ENCODE data around the gene ASCC2.

GRCh38 chr22:29795663-29796062 lies 42.4 kb downstream of the ASCC2 start:
- TF ChIP-seq, protein P1, sequence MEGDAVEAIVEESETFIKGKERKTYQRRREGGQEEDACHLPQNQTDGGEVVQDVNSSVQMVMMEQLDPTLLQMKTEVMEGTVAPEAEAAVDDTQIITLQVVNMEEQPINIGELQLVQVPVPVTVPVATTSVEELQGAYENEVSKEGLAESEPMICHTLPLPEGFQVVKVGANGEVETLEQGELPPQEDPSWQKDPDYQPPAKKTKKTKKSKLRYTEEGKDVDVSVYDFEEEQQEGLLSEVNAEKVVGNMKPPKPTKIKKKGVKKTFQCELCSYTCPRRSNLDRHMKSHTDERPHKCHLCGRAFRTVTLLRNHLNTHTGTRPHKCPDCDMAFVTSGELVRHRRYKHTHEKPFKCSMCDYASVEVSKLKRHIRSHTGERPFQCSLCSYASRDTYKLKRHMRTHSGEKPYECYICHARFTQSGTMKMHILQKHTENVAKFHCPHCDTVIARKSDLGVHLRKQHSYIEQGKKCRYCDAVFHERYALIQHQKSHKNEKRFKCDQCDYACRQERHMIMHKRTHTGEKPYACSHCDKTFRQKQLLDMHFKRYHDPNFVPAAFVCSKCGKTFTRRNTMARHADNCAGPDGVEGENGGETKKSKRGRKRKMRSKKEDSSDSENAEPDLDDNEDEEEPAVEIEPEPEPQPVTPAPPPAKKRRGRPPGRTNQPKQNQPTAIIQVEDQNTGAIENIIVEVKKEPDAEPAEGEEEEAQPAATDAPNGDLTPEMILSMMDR (conservative IDR thresholded peaks at IDR 0.05 in 1 of 2, IDR thresholded peaks at IDR 0.05 in 1 of 2; ENCODE audit: low read depth in 1 of 2, low read length in 2 of 2), result no peak
- TF ChIP-seq EZH2 (IDR thresholded peaks at IDR 0.05; ENCODE audit: low read length, missing control alignments), result no peak
